Caco-2 (cell line): ENCODE measurements around the gene SHPK. TPM values are rescaled to one million over a fixed set of nuclear protein-coding genes. Genes with fewer than 3 reads are reported as not detected.

Experiments
- BruUV-seq: library from RNA; stranded (reverse); fragments of 400-500 nt; replicated peaks from 2 replicates; lab custom pipeline; 2021; lab: Mats Ljungman, UMichigan
- CTCF ChIA-PET: fragments of 300-600 bp; sonication (Branson Sonifier 250); formaldehyde crosslinking; loops from one replicate; lab custom pipeline; 2022; ENCODE audit warnings: antibody characterized with exemption; lab: Charles Lee
- POLR2A ChIA-PET: fragments of 300-600 bp; sonication (Branson Sonifier 250); formaldehyde crosslinking; loops from one replicate; lab custom pipeline; 2022; ENCODE audit warnings: antibody characterized with exemption; lab: Charles Lee
- DNase-seq, 2 experiments: peaks; one replicate each; pipeline versions ENCODE4 v3.0.0 to v3.0.0-alpha.2; 2020 to 2022
- H3K27me3 ChIP-seq: replicated peaks from 2 replicates; pipeline ENCODE4 v1.6.0; 2011; ENCODE audit warnings: low read length; ENCODE audit not compliant: control insufficient read depth, insufficient read depth
- H3K36me3 ChIP-seq: 2 replicates; pipeline ENCODE4 v1.5.1; 2011; ENCODE audit warnings: low read length; ENCODE audit not compliant: control insufficient read depth, insufficient read depth
- H3K4me1 ChIP-seq: fragments of 250-450 bp; sonication (Bioruptor Pico); 2 replicates; pipeline ENCODE4 v1.5.1; 2020; ENCODE audit warnings: mild to moderate bottlenecking
- H3K4me3 ChIP-seq: 2 replicates; pipeline ENCODE4 v1.5.1; 2011; ENCODE audit warnings: low read depth, mild to moderate bottlenecking, control low read depth, low read length
- H3K9me3 ChIP-seq: fragments of 250-450 bp; sonication (Bioruptor Pico); 2 replicates; pipeline ENCODE4 v1.5.1; 2020; ENCODE audit warnings: mild to moderate bottlenecking, moderate library complexity
- H3K27ac Mint-ChIP-seq: one replicate; pipeline ENCODE4 v1.8.0; 2022; ENCODE audit warnings: mixed read lengths; ENCODE audit not compliant: unreplicated experiment
- H3K27me3 Mint-ChIP-seq: one replicate; pipeline ENCODE4 v1.8.0; 2022; ENCODE audit warnings: mixed read lengths; ENCODE audit not compliant: insufficient read depth, unreplicated experiment
- H3K36me3 Mint-ChIP-seq: one replicate; pipeline ENCODE4 v1.8.0; 2022; ENCODE audit warnings: mild to moderate bottlenecking, mixed read lengths; ENCODE audit not compliant: insufficient read depth, unreplicated experiment
- H3K4me1 Mint-ChIP-seq: one replicate; pipeline ENCODE4 v1.8.0; 2022; ENCODE audit warnings: low read depth, mixed read lengths; ENCODE audit not compliant: unreplicated experiment
- H3K4me3 Mint-ChIP-seq: one replicate; pipeline ENCODE4 v1.8.0; 2022; ENCODE audit warnings: mild to moderate bottlenecking, moderate library complexity, mixed read lengths; ENCODE audit not compliant: unreplicated experiment
- H3K9me3 Mint-ChIP-seq: one replicate; pipeline ENCODE4 v1.8.0; 2022; ENCODE audit warnings: mixed read lengths; ENCODE audit not compliant: unreplicated experiment
- intact Hi-C: fragments of 100-400 bp; cut with micrococcal nuclease; formaldehyde crosslinking; loops from one replicate; pipeline ENCODE4 v1.10.0; 2022; ENCODE audit not compliant: unreplicated experiment
- total RNA-seq: library from RNA; stranded (reverse); gene quantifications from 2 replicates; pipeline ENCODE4 v1.2.3, GENCODE V29; 2022
- TF ChIP-seq, protein P1 (sequence below), 2 experiments: fragments of 200-600 bp in 1 of 2; IDR thresholded peaks; 1 replicate in 1 of 2; 2 replicates in 1 of 2; pipeline versions ENCODE4 v1.5.1 to v1.8.0; 2011 to 2022; ENCODE audit warnings: antibody characterized with exemption in 1 of 2, control low read depth in 1 of 2, inconsistent platforms in 1 of 2, low read depth in 1 of 2, low read length in 1 of 2, mild to moderate bottlenecking in 1 of 2, moderate library complexity in 1 of 2; ENCODE audit not compliant: insufficient read depth in 1 of 2, severe bottlenecking in 1 of 2, unreplicated experiment in 1 of 2

The SHPK gene
- total RNA-seq, 1 experiment from 2014 or later: 17.7 TPM

DNA sequence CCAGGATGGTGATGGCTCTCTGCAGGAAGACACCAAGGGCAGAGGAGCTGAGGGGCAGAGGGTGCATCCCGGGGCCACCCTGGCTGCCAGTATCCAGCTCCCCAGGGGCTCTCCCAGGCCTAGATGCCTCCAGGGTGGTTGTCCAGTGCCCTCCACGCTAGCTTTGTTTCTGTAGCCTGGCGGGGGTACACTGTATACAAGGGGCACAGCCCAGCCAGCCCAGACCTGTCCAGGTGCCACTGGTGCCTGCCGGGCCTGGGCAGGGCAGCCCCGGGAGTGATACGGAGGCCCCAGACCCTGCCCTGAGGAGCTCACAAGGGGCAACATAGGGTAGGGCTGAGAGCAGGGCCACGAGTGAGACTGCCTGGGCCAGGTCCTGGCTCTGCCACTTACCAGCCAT is 63.8 kb downstream of the SHPK start:
- BruUV-seq: no TSS peak
- H3K27me3 Mint-ChIP-seq: no peaks in the 10 kb centered on the region
- no peak for DNase-seq
- Histone ChIP-seq H3K36me3 (no peaks in the 10 kb centered on the region), H3K9me3 (no peaks in the 10 kb centered on the region), H3K27me3 (no peaks in the 10 kb centered on the region), H3K4me1 (no peaks in the 10 kb centered on the region), H3K4me3 (no peak overlapping the region)
- H3K4me1 Mint-ChIP-seq: no peaks in the 10 kb centered on the region
- ChIA-PET CTCF (no interaction called here), POLR2A (no interaction called here)
- H3K4me3 Mint-ChIP-seq: no peak overlapping the region
- intact Hi-C loops: no loop called here
- no peaks in the 10 kb centered on the region for H3K36me3 Mint-ChIP-seq
- TF ChIP-seq, protein P1, sequence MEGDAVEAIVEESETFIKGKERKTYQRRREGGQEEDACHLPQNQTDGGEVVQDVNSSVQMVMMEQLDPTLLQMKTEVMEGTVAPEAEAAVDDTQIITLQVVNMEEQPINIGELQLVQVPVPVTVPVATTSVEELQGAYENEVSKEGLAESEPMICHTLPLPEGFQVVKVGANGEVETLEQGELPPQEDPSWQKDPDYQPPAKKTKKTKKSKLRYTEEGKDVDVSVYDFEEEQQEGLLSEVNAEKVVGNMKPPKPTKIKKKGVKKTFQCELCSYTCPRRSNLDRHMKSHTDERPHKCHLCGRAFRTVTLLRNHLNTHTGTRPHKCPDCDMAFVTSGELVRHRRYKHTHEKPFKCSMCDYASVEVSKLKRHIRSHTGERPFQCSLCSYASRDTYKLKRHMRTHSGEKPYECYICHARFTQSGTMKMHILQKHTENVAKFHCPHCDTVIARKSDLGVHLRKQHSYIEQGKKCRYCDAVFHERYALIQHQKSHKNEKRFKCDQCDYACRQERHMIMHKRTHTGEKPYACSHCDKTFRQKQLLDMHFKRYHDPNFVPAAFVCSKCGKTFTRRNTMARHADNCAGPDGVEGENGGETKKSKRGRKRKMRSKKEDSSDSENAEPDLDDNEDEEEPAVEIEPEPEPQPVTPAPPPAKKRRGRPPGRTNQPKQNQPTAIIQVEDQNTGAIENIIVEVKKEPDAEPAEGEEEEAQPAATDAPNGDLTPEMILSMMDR (IDR thresholded peaks at IDR 0.05; ENCODE audit: insufficient read depth in 1 of 2, low read depth in 1 of 2, low read length in 1 of 2, severe bottlenecking in 1 of 2, unreplicated experiment in 1 of 2): no peak
- H3K27ac Mint-ChIP-seq: no peak overlapping the region
- H3K9me3 Mint-ChIP-seq: no peaks in the 10 kb centered on the region

DNA sequence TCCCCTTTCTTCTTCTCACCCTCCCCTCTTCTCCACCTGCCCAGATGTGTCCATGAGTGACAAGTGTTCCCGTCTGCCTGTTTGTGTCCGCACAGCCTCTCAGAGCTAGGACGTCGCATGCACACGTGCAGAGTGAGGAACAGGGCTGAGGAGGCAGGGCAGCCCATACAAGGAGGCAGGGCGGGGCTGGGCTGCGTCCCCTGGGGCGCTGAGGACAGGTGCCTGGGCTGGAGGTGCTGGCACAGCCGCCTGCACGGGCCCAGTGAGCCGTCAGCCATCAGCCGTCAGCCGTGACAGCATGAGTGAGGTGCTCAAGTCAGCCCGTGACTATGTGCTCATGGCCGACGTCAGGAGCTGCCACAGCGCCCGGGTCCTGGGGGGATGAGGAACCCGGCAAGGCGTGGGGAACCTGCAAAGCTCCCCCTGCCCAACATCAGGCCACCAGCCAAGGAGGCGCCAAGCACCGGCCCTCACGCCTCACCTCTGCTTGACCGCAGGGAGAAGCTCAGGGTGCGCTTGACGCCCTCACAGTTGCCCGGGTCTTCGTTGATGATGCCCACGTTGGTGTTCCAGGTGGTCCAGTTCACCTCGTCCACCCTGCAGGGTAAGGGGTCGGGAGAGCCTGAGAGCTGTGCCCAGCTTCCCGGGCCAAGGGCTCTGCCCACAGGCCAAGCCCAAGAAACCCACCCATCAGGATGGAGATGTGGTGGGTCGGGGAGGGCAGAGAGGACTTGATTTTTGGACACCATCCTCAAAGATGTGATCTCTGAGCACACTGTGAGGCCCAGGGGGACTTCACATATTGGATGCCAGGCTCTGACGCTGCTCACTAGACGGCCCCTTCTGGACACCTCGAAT is 64.8 kb downstream of the SHPK start:
- Histone ChIP-seq H3K4me1 (no peaks in the 10 kb centered on the region), H3K27me3 (no peaks in the 10 kb centered on the region), H3K4me3 (no peak overlapping the region), H3K36me3 (no peaks in the 10 kb centered on the region), H3K9me3 (no peaks in the 10 kb centered on the region)
- H3K36me3 Mint-ChIP-seq: no peaks in the 10 kb centered on the region
- ChIA-PET POLR2A (no interaction called here), CTCF (no interaction called here)
- intact Hi-C loops: no loop called here
- no TSS peak for BruUV-seq
- TF ChIP-seq, protein P1 (IDR thresholded peaks at IDR 0.05; ENCODE audit: insufficient read depth in 1 of 2, low read depth in 1 of 2, low read length in 1 of 2, severe bottlenecking in 1 of 2, unreplicated experiment in 1 of 2): no peak
- H3K4me1 Mint-ChIP-seq: no peaks in the 10 kb centered on the region
- H3K4me3 Mint-ChIP-seq: no peak overlapping the region
- H3K27me3 Mint-ChIP-seq: no peaks in the 10 kb centered on the region
- H3K27ac Mint-ChIP-seq: no peak overlapping the region
- no peak for DNase-seq
- no peaks in the 10 kb centered on the region for H3K9me3 Mint-ChIP-seq

DNA sequence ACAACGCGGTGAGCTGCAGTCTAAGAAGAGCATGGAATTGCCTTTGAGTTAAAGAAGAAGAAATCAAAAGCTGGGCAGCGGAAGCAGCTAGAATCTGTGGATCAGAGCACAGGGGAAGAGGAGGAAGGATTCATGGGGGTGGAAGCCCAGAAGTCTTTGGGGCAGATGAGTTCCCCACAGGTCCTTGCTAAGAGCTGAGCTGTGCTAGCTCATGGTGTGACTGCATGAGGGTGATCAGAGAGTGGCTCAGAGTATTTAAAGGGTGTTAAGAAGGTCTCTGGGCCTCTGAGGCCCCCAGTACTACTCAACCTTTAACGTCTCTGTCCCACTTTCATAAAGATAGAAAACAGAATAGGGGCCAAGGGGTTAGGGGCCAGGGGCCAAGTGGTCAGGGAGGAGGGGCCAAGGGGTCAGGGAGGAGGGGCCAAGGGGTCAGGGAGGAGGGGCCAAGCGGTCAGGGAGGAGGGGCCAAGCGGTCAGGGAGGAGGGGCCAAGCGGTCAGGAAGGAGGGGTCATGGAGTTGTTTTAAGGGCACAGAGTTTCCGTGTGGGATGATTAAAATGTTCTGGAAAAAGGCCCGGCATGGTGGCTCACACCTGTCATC is 66.4 kb downstream of the SHPK start:
- H3K4me1 Mint-ChIP-seq: no peaks in the 10 kb centered on the region

More for the DNA sequence above, 66.4 kb downstream of the SHPK start:
- intact Hi-C loops: no loop called here
- no peaks in the 10 kb centered on the region for H3K36me3 Mint-ChIP-seq
- Histone ChIP-seq H3K27me3 (no peaks in the 10 kb centered on the region), H3K4me3 (no peak overlapping the region), H3K9me3 (no peaks in the 10 kb centered on the region), H3K36me3 (no peaks in the 10 kb centered on the region), H3K4me1 (no peaks in the 10 kb centered on the region)
- POLR2A ChIA-PET: no interaction called here
- no peak for DNase-seq
- no peaks in the 10 kb centered on the region for H3K9me3 Mint-ChIP-seq
- no peak overlapping the region for H3K4me3 Mint-ChIP-seq
- no TSS peak for BruUV-seq
- H3K27ac Mint-ChIP-seq: no peak overlapping the region
- TF ChIP-seq, protein P1 (IDR thresholded peaks at IDR 0.05; ENCODE audit: insufficient read depth in 1 of 2, low read depth in 1 of 2, low read length in 1 of 2, severe bottlenecking in 1 of 2, unreplicated experiment in 1 of 2): no peak
- H3K27me3 Mint-ChIP-seq: no peaks in the 10 kb centered on the region
- CTCF ChIA-PET: no interaction called here
